Measurements from ENCODE around the gene SCN2A.

- TF ChIP-seq CTCF (IDR thresholded peaks at IDR 0.05; ENCODE audit: extremely low read depth in 1 of 2, insufficient read depth in 1 of 2, low read depth in 1 of 2, low read length in 2 of 2) (no peak), POLR2A (IDR thresholded peaks at IDR 0.05; ENCODE audit: low read depth, low read length) (no peak)
These were observed 55.7 kb downstream of the SCN2A start for GRCh38 chr2:165294912-165295311.
